Tibial nerve (tissue), 4 donors: ENCODE results near the gene OCA2. TPM values are rescaled to one million over a fixed set of nuclear protein-coding genes. Genes with fewer than 3 reads are reported as not detected.

Experiments used
- DNase-seq, 2 donors: peaks; one replicate each; pipeline ENCODE4 v3.0.0-alpha.2; 2019; ENCODE audit warnings: low spot score in 2 of 2
- H3K27ac ChIP-seq, 4 donors: fragments of 200-600 bp; sonication (generic) in 3 of 4; one replicate each; pipeline ENCODE4 v1.5.1; 2017 to 2019; ENCODE audit warnings: mild to moderate bottlenecking in 1 of 4
- H3K27me3 ChIP-seq, 2 donors: fragments of 200-600 bp; sonication (generic) in 1 of 2; one replicate each; pipeline versions ENCODE4 v1.5.1 to v1.6.0; 2017 to 2019
- H3K36me3 ChIP-seq, 3 donors: fragments of 200-600 bp; sonication (generic); one replicate each; pipeline ENCODE4 v1.5.1; 2018 to 2019
- H3K4me1 ChIP-seq, 4 donors: fragments of 200-600 bp; sonication (generic) in 3 of 4; one replicate each; pipeline ENCODE4 v1.5.1; 2017 to 2019
- H3K4me3 ChIP-seq, 4 donors: fragments of 200-600 bp; sonication (generic) in 3 of 4; one replicate each; pipeline ENCODE4 v1.5.1; 2017 to 2019; ENCODE audit warnings: mild to moderate bottlenecking in 1 of 4, moderate library complexity in 1 of 4
- H3K9me3 ChIP-seq, 4 donors: fragments of 200-600 bp; sonication (generic) in 3 of 4; one replicate each; pipeline ENCODE4 v1.5.1; 2017 to 2019
- EP300 ChIP-seq, 2 donors: sonication (generic); formaldehyde crosslinking; IDR thresholded peaks; one replicate each; pipeline ENCODE4 v1.6.1; 2017; ENCODE audit warnings: antibody characterized with exemption in 2 of 2, mild to moderate bottlenecking in 1 of 2
- POLR2A ChIP-seq, 2 donors: fragments of 450-650 bp; IDR thresholded peaks; one replicate each; pipeline ENCODE4 v1.6.1; 2017; ENCODE audit warnings: antibody characterized with exemption in 2 of 2, mild to moderate bottlenecking in 2 of 2, moderate library complexity in 2 of 2
- WGBS, 2 donors: methylation state at CpG; one replicate each; pipeline ENCODE4 v1.1.5; 2018; 5-methylcytosine and 5-hydroxymethylcytosine counted together
- total RNA-seq, 4 donors: library from RNA; depleted of rRNA; stranded (reverse); fragments of >200 nt; gene quantifications; one replicate each; pipeline ENCODE4 v1.1.0, GENCODE V29; 2016
- TF ChIP-seq, protein P1 (sequence below), 5 experiments: fragments of 200-600 bp in 3 of 5; fragments of 450-650 bp in 2 of 5; sonication (generic) in 3 of 5; IDR thresholded peaks; one replicate each; pipeline ENCODE4 v1.5.1; 2016 to 2019; ENCODE audit warnings: antibody characterized with exemption in 5 of 5, mild to moderate bottlenecking in 3 of 5, moderate library complexity in 2 of 5

OCA2 gene
- total RNA-seq, 4 donors from 2014 or later: 2.7 to 19.7 (median 6.5) TPM; not detected in 1

DNA sequence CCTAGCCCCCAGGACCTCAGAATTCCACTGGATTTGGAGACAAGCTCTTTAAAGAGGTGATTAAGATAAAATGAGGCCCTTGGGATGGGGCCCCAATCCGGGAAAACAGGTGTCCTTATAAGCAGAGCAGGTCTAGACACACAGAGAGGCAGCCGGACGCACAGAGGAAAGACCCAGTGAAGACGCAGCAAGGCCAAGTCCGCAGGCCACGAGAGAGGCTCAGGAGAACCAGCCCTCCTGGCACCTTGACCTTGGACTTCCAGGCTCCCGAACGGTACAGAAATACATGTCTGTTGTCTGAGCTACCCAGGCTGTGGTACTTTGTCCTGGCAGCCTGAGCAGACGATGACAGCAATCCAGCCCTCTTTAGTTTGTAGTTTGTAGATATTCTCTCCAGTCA lies 324.5 kb downstream of the OCA2 start:
- TF ChIP-seq, protein P1, sequence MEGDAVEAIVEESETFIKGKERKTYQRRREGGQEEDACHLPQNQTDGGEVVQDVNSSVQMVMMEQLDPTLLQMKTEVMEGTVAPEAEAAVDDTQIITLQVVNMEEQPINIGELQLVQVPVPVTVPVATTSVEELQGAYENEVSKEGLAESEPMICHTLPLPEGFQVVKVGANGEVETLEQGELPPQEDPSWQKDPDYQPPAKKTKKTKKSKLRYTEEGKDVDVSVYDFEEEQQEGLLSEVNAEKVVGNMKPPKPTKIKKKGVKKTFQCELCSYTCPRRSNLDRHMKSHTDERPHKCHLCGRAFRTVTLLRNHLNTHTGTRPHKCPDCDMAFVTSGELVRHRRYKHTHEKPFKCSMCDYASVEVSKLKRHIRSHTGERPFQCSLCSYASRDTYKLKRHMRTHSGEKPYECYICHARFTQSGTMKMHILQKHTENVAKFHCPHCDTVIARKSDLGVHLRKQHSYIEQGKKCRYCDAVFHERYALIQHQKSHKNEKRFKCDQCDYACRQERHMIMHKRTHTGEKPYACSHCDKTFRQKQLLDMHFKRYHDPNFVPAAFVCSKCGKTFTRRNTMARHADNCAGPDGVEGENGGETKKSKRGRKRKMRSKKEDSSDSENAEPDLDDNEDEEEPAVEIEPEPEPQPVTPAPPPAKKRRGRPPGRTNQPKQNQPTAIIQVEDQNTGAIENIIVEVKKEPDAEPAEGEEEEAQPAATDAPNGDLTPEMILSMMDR (IDR thresholded peaks at IDR 0.05): no peak
- TF ChIP-seq POLR2A (IDR thresholded peaks at IDR 0.05) (no peak), EP300 (IDR thresholded peaks at IDR 0.05) (no peak)
- no peaks in the 10 kb centered on the region for H3K27me3 ChIP-seq
- WGBS, 2 donors: 86 to 89% methylated on average over 9 of the region's 9 CpGs

DNA sequence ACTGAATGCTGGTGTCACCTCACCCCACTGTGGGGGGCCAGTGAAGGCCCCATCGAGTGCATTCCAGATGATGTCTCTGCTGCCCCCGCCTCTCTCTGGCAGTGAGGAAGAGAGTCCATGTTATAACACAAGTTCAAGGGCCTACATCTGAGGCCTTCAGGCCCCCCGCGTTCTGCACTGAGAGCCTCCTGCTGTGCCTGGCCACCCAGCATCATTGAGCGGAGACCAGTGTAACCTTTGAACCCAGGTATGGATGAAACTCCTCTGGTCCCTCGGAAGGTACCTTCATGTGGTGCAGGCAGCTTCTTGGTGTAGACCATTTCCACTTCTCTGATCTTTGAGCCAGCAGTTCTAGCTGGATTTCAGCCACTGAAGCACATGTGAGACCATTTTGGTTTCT lies 324.9 kb downstream of the OCA2 start:
- no peak for DNase-seq
- H3K27ac ChIP-seq: no peak overlapping the region
- peaks cover 0 to 19% (median 0%) of the 10 kb centered on the region in 4 donors for H3K9me3 ChIP-seq
- H3K4me3 ChIP-seq: no peak overlapping the region
- H3K27me3 ChIP-seq: no peaks in the 10 kb centered on the region
- H3K4me1 ChIP-seq: no peaks in the 10 kb centered on the region
- WGBS, 2 donors: 92% methylated on average over 2 to 6 of the region's 6 CpGs
- no peak for TF ChIP-seq POLR2A (IDR thresholded peaks at IDR 0.05)
- TF ChIP-seq, protein P1 (IDR thresholded peaks at IDR 0.05): no peak
- no peak for TF ChIP-seq EP300 (IDR thresholded peaks at IDR 0.05)
- H3K36me3 ChIP-seq: no peaks in the 10 kb centered on the region

More for the DNA sequence above, 324.5 kb downstream of the OCA2 start:
- DNase-seq: no peak
- no peaks in the 10 kb centered on the region for H3K36me3 ChIP-seq
- H3K9me3 ChIP-seq: peaks cover 0 to 19% (median 0%) of the 10 kb centered on the region in 4 donors
- no peak overlapping the region for H3K4me3 ChIP-seq
- H3K27ac ChIP-seq: no peak overlapping the region
- H3K4me1 ChIP-seq: no peaks in the 10 kb centered on the region

DNA sequence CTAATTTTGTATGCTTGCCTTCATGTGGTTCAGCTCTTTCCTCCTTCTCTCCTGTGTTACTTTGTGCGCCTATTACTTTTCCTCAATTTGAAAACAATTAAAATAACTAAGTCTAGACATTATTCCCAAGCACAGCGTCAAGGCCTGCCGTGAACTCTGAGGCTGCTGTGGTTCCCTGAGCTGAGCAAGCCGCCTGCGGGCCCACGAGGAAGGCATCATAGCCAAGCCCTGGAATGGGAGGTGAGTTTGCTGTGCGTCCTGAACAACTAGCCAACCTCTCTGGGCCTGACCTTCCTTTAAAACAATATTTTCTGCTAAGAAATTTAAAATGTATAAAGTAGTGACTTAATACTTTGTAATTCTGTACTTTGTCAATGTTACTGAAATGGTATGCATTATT lies 327.2 kb downstream of the OCA2 start:
- 91 to 94% methylated on average over 7 of the region's 7 CpGs for WGBS, 2 donors

DNA sequence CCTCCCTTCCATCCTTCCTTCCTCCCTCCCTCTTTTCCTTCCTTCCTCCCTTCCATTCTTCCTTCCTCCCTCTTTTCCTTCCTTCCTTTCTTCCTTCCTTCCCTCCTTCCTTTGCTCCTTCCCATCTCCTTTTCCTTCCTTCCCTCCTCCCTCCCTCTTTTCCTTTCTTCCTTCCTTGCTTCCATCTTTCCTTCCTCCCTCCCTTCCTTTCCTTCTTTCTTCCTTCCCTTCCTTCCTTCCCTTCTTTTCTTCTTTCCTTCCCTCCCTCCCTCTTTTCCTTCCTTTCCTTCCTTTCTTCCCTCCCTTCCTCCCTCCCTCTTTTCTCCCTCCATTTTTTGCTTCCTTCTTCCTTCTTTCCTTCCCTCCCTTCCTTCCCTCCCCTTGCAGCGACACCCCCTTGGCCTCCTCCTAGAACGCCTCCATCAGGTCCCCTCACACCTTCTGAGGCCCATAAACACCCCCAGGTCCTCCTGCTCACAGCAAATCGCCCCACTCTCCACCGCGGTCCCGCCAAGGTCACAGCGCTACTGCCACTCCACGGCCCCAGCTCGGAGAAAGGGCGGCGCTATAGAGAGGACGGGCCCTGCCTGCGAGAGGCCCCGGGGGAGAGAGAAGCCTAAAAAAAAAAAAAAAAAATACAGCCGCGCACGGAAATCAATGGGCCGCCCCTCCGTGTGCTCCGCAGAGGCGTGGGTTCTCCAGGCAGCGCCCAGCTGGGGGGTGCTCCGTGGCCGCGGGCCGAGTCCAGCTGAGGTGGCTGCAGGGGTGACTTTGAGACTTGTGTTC lies 328.2 kb downstream of the OCA2 start:
- no peak for DNase-seq
- Histone ChIP-seq H3K27ac (no peak overlapping the region), H3K36me3 (no peaks in the 10 kb centered on the region), H3K4me3 (no peak overlapping the region), H3K9me3 (peaks cover 0 to 25% (median 0%) of the 10 kb centered on the region in 4 donors), H3K4me1 (no peaks in the 10 kb centered on the region), H3K27me3 (no peaks in the 10 kb centered on the region)
- TF ChIP-seq EP300 (IDR thresholded peaks at IDR 0.05): no peak
- TF ChIP-seq POLR2A (IDR thresholded peaks at IDR 0.05): no peak
- TF ChIP-seq, protein P1 (IDR thresholded peaks at IDR 0.05): no peak
- 95% methylated on average over 26 of the region's 26 CpGs for WGBS, 2 donors

More for the DNA sequence above, 327.2 kb downstream of the OCA2 start:
- Histone ChIP-seq H3K9me3 (peaks cover 0 to 24% (median 0%) of the 10 kb centered on the region in 4 donors), H3K4me1 (no peaks in the 10 kb centered on the region), H3K27ac (no peak overlapping the region), H3K36me3 (no peaks in the 10 kb centered on the region), H3K27me3 (no peaks in the 10 kb centered on the region), H3K4me3 (no peak overlapping the region)
- no peak for DNase-seq
- TF ChIP-seq EP300 (IDR thresholded peaks at IDR 0.05): no peak
- no peak for TF ChIP-seq POLR2A (IDR thresholded peaks at IDR 0.05)
- TF ChIP-seq, protein P1 (IDR thresholded peaks at IDR 0.05): no peak

DNA sequence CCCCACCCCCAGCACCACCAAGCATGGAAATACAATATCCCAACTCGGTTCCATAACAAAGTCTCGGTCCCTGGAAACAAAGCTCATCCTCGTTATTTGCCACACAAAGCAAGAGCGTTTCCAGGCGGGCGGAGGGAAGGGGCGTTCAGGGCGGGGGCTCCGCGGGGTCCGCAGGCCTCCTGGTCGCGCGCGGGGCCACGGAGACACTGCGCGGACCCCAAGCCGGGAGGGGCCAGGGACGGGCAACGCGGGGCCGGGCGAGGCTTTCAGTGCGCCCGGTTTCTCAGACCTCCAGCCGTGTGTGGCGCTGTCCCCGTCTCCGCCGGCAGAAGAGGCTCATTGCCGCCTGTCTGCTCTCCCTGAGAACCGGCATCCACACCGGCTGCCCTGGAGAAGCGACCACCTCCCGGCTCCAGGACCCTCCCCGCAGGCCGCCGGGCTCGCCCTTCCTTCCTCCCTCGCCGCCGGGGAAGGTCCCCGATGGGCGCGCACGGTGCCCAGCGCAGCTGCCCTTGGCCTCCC lies 329.0 kb downstream of the OCA2 start:
- TF ChIP-seq POLR2A (IDR thresholded peaks at IDR 0.05): no peak
- TF ChIP-seq EP300 (IDR thresholded peaks at IDR 0.05): no peak
- TF ChIP-seq, protein P1 (IDR thresholded peaks at IDR 0.05): no peak
- no peak for DNase-seq
- 83 to 93% methylated on average over 42 to 48 of the region's 48 CpGs for WGBS, 2 donors
- H3K4me3 ChIP-seq: no peak overlapping the region
- no peaks in the 10 kb centered on the region for H3K4me1 ChIP-seq
- no peaks in the 10 kb centered on the region for H3K27me3 ChIP-seq
- no peak overlapping the region for H3K27ac ChIP-seq
- H3K9me3 ChIP-seq: peaks cover 0 to 25% (median 0%) of the 10 kb centered on the region in 4 donors
- H3K36me3 ChIP-seq: no peaks in the 10 kb centered on the region
